ENCODE results near the gene WRAP53. TPM values are rescaled to one million over a fixed set of nuclear protein-coding genes. Genes with fewer than 3 reads are reported as not detected.

WRAP53 gene
- polyA plus RNA-seq, 1 of the 3 experiments (the other 2 are of a cell fraction), result 8.6 TPM

DNA sequence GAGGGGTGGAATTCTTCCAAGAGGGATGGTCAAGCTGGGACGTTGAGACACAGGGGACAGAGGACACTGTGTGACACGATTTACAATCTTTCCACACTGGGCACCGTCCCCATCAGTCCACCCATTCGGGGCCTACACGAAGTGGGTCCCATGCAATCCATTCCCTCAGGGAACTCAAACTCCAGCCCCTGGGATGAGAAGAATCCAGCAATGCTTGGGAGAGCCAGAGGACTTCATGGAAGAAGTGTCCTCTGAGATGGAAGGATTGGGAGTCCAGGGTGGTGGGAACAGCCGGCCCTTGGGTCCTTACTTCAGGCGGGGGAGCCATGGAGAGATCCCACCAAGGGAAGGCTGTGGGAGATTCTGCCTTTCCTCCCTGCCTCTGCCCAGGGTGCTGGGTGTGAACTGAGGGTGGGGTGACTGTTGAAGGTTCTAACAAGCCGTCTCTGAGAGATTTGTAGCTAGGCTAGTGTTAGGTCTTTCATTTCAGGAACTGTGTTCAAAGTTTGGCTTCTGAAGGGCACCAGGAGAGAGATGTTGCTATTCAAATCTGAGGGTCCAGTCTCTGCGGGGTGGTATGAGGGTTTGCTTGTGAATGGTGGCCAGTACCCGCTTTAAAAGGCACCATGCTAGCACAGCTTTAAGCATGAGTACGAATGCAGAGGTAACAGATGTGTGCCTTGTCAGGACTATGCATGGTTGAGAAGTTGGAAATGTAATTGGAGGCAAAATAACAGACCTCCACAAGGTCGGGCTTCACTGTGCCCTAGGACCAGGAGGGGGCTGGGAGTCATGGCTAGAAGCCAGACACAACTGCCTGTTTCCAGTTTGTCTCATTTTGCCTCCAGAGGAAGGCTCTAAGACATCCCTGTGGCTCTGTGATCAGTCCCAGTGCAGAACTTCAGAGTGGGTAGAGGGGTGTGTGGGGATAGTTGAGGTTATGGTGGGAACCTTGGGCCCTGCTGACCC lies 35.6 kb upstream of the WRAP53 start:
- WGBS (ENCODE audit: low lambda C conversion rate), result 83% methylated on average over 12 of the region's 12 CpGs
- Histone ChIP-seq H3K4me2 (no peak overlapping the region), H4K20me1 (ENCODE audit: insufficient read depth) (no peaks in the 10 kb centered on the region), H2AFZ (ENCODE audit: low read depth) (no peak overlapping the region), H3K9me3 (no peaks in the 10 kb centered on the region), H3K9me2 (no peaks in the 10 kb centered on the region), H3K79me2 (ENCODE audit: insufficient read depth) (no peaks in the 10 kb centered on the region), H3K9ac (no peak overlapping the region), H3K36me3 (replicated peaks in 1 of 2; ENCODE audit: control insufficient read depth in 1 of 2, insufficient read depth in 2 of 2, low read length in 1 of 2) (no peaks in the 10 kb centered on the region), H3K4me3 (ENCODE audit: low read depth in 2 of 2, low read length in 1 of 2) (no peak overlapping the region), H3K27me3 (ENCODE audit: insufficient read depth) (peaks cover 25% of the 10 kb centered on the region), H3K27ac (ENCODE audit: low read depth in 2 of 2, low read length in 1 of 2) (no peak overlapping the region), H3F3A (replicated peaks; ENCODE audit: insufficient read depth) (peaks cover 4% of the 10 kb centered on the region), H3K4me1 (ENCODE audit: control insufficient read depth in 1 of 2, insufficient read depth in 2 of 2, low read depth in 1 of 2, low read length in 1 of 2) (peaks cover 0 to 7% of the 10 kb centered on the region in 2 experiments; a peak in 1 of 4 replicates)
- no peak for DNase-seq
- TF ChIP-seq, protein P1, sequence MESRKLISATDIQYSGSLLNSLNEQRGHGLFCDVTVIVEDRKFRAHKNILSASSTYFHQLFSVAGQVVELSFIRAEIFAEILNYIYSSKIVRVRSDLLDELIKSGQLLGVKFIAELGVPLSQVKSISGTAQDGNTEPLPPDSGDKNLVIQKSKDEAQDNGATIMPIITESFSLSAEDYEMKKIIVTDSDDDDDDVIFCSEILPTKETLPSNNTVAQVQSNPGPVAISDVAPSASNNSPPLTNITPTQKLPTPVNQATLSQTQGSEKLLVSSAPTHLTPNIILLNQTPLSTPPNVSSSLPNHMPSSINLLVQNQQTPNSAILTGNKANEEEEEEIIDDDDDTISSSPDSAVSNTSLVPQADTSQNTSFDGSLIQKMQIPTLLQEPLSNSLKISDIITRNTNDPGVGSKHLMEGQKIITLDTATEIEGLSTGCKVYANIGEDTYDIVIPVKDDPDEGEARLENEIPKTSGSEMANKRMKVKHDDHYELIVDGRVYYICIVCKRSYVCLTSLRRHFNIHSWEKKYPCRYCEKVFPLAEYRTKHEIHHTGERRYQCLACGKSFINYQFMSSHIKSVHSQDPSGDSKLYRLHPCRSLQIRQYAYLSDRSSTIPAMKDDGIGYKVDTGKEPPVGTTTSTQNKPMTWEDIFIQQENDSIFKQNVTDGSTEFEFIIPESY (IDR thresholded peaks at IDR 0.05; ENCODE audit: borderline replicate concordance, low read depth), result no peak
- TF ChIP-seq, protein P2, sequence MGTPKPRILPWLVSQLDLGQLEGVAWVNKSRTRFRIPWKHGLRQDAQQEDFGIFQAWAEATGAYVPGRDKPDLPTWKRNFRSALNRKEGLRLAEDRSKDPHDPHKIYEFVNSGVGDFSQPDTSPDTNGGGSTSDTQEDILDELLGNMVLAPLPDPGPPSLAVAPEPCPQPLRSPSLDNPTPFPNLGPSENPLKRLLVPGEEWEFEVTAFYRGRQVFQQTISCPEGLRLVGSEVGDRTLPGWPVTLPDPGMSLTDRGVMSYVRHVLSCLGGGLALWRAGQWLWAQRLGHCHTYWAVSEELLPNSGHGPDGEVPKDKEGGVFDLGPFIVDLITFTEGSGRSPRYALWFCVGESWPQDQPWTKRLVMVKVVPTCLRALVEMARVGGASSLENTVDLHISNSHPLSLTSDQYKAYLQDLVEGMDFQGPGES (IDR thresholded peaks at IDR 0.05; ENCODE audit: low read depth, low read length), result no peak
- TF ChIP-seq FOSL2 (IDR thresholded peaks at IDR 0.05; ENCODE audit: borderline replicate concordance, low read depth), result no peak
- TF ChIP-seq, protein P3, sequence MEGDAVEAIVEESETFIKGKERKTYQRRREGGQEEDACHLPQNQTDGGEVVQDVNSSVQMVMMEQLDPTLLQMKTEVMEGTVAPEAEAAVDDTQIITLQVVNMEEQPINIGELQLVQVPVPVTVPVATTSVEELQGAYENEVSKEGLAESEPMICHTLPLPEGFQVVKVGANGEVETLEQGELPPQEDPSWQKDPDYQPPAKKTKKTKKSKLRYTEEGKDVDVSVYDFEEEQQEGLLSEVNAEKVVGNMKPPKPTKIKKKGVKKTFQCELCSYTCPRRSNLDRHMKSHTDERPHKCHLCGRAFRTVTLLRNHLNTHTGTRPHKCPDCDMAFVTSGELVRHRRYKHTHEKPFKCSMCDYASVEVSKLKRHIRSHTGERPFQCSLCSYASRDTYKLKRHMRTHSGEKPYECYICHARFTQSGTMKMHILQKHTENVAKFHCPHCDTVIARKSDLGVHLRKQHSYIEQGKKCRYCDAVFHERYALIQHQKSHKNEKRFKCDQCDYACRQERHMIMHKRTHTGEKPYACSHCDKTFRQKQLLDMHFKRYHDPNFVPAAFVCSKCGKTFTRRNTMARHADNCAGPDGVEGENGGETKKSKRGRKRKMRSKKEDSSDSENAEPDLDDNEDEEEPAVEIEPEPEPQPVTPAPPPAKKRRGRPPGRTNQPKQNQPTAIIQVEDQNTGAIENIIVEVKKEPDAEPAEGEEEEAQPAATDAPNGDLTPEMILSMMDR (IDR thresholded peaks at IDR 0.05), result no peak
- TF ChIP-seq NRF1 (IDR thresholded peaks at IDR 0.05; ENCODE audit: low read depth, low read length), result no peak
- no peak for TF ChIP-seq RXRA (IDR thresholded peaks at IDR 0.05; ENCODE audit: borderline replicate concordance, low read depth)
- no peak for TF ChIP-seq CHD2 (IDR thresholded peaks at IDR 0.05; ENCODE audit: low read length, partially characterized antibody)
- no peak for TF ChIP-seq GABPA (IDR thresholded peaks at IDR 0.05; ENCODE audit: low read depth)
- TF ChIP-seq EZH2phosphoT487 (IDR thresholded peaks at IDR 0.05; ENCODE audit: borderline replicate concordance, low read depth), result no peak
- ChIA-PET POLR2A (interaction anchor here (0.5 to 2.8 kb wide), 2 partner anchors 28 to 34 kb away, joined by 3 to 40 read pairs; partner anchors contain the start of genes TP53 and WRAP53), CTCF (interaction anchor here (1.4 to 6.5 kb wide), 4 partner anchors 19 to 35 kb away, joined by 4 to 55 read pairs (median 18); partner anchors contain the start of genes TP53 and WRAP53)
